ENCODE data around the gene PLCB1. TPM values are rescaled to one million over a fixed set of nuclear protein-coding genes. Genes with fewer than 3 reads are reported as not detected.
"Not testable (repeated sequence)": the region's sequence is repeated elsewhere in the genome, so short reads cannot be mapped to it uniquely, and the experiment has no call there.

PLCB1 gene
- total RNA-seq, 1 experiment from 2014 or later: 6.0 TPM

DNA sequence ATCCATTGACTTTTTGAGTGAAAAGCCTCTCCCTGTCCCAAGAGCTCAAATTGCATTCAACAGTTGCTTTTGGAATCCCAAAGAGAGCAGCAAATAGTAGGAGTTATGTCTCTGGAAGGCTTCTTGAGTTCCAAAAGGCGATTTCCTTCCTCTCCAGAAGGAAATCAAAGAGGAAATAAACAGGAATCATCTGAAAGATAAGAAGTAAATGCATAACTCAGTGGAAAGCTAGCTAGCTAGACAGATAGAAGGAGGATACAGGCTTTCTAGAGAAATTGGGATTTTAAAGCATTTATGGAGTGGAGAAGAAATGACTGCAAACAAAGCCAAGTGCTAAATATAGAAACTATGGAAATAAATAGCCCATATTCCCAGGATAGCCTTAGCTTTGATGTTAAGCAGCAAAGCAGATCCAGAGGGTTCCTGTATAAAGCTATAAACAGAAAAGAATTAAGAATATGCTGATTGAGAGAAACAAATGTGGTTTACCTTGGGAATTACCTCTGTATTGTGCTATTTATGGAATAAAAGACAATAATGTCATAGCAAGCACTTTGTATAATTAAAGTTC lies 214.7 kb downstream of the PLCB1 start:
- H3K4me3 Mint-ChIP-seq (ENCODE audit: low read depth, unreplicated experiment): no peak overlapping the region
- no peaks in the 10 kb centered on the region for H3K9me3 Mint-ChIP-seq (ENCODE audit: low read depth, unreplicated experiment)
- intact Hi-C loops (cut with micrococcal nuclease; ENCODE audit: unreplicated experiment): no loop called here
- CTCF ChIA-PET: no interaction called here
- no peak for DNase-seq
- no peak overlapping the region for H3K27ac Mint-ChIP-seq (ENCODE audit: unreplicated experiment)
- no peaks in the 10 kb centered on the region for H3K36me3 Mint-ChIP-seq (ENCODE audit: insufficient read depth, unreplicated experiment)
- BruUV-seq (replicated peaks): no TSS peak
- TF ChIP-seq, protein P1, sequence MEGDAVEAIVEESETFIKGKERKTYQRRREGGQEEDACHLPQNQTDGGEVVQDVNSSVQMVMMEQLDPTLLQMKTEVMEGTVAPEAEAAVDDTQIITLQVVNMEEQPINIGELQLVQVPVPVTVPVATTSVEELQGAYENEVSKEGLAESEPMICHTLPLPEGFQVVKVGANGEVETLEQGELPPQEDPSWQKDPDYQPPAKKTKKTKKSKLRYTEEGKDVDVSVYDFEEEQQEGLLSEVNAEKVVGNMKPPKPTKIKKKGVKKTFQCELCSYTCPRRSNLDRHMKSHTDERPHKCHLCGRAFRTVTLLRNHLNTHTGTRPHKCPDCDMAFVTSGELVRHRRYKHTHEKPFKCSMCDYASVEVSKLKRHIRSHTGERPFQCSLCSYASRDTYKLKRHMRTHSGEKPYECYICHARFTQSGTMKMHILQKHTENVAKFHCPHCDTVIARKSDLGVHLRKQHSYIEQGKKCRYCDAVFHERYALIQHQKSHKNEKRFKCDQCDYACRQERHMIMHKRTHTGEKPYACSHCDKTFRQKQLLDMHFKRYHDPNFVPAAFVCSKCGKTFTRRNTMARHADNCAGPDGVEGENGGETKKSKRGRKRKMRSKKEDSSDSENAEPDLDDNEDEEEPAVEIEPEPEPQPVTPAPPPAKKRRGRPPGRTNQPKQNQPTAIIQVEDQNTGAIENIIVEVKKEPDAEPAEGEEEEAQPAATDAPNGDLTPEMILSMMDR (IDR thresholded peaks at IDR 0.05; ENCODE audit: unreplicated experiment): no peak
- H3K4me1 Mint-ChIP-seq (ENCODE audit: low read depth, unreplicated experiment): no peaks in the 10 kb centered on the region
- no peaks in the 10 kb centered on the region for H3K27me3 Mint-ChIP-seq (ENCODE audit: unreplicated experiment)

DNA sequence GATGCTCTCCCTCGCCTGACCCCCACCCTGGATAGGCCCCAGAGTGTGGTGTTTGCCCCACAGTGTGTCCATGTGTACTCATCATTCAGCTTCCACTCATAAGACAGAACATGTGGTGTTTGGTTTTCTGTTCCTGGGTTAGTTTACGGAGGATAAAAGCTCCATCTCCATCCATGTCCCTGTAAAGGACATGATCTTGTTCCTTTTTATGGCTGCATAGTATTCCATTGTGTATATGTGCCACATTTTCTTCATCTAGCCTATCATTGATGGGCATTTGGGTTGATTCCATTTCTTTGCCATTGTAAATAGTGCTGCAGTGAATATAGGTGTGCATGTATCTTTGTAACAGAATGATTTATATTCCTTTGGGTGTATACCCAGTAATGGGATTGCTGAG lies 218.2 kb downstream of the PLCB1 start:
- H3K4me3 Mint-ChIP-seq (ENCODE audit: low read depth, unreplicated experiment); DNase-seq; H3K9me3 Mint-ChIP-seq (ENCODE audit: low read depth, unreplicated experiment); BruUV-seq (replicated peaks); H3K36me3 Mint-ChIP-seq (ENCODE audit: insufficient read depth, unreplicated experiment); H3K27me3 Mint-ChIP-seq (ENCODE audit: unreplicated experiment); H3K4me1 Mint-ChIP-seq (ENCODE audit: low read depth, unreplicated experiment); CTCF ChIA-PET; intact Hi-C loops (cut with micrococcal nuclease; ENCODE audit: unreplicated experiment); H3K27ac Mint-ChIP-seq (ENCODE audit: unreplicated experiment): not testable (repeated sequence)

DNA sequence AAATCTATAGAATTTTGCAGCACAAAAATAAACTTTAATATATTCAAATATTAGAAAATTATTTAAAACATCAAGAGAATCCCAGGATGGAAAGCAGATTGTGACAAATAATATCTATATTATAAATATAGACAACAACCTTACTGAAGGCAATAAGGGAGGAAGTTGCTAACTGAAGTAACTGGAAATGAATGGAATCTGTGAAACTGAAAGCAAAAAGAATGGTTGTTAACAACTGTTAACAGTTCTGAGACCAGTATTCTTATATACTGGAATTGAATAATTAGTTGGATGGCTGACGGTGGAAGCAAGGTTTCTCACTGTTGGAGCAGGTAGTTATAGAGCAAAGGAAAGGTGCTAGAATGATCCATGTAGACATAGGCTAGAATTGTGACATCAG lies 220.4 kb downstream of the PLCB1 start:
- no peaks in the 10 kb centered on the region for H3K27me3 Mint-ChIP-seq (ENCODE audit: unreplicated experiment)
- intact Hi-C loops (cut with micrococcal nuclease; ENCODE audit: unreplicated experiment): no loop called here
- no peak overlapping the region for H3K4me3 Mint-ChIP-seq (ENCODE audit: low read depth, unreplicated experiment)
- CTCF ChIA-PET: no interaction called here
- no peak for DNase-seq
- H3K9me3 Mint-ChIP-seq (ENCODE audit: low read depth, unreplicated experiment): no peaks in the 10 kb centered on the region
- TF ChIP-seq, protein P1 (IDR thresholded peaks at IDR 0.05; ENCODE audit: unreplicated experiment): no peak
- H3K36me3 Mint-ChIP-seq (ENCODE audit: insufficient read depth, unreplicated experiment): no peaks in the 10 kb centered on the region
- no peaks in the 10 kb centered on the region for H3K4me1 Mint-ChIP-seq (ENCODE audit: low read depth, unreplicated experiment)
- no TSS peak for BruUV-seq (replicated peaks)
- no peak overlapping the region for H3K27ac Mint-ChIP-seq (ENCODE audit: unreplicated experiment)

DNA sequence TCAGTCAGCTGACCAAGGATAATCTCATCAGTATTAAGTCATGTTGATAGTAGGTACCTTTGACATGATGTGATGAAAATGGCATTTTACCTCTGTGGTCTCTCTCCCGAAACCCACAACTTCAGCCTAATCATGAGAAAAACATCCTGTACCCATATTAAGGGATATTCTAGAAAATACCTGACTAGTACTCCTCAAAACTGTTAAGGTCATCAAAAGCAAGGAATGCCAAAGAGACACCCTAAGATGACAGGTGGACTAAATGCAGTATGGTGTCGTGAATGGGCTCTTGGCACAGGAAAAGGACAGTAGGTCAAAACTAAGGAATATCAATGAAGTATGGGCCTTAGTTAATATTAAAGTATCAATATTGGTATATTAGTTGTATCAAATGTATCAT lies 221.4 kb downstream of the PLCB1 start:
- Mint-ChIP-seq H3K36me3 (ENCODE audit: insufficient read depth, unreplicated experiment) (no peaks in the 10 kb centered on the region), H3K27me3 (ENCODE audit: unreplicated experiment) (no peaks in the 10 kb centered on the region), H3K9me3 (ENCODE audit: low read depth, unreplicated experiment) (no peaks in the 10 kb centered on the region), H3K4me3 (ENCODE audit: low read depth, unreplicated experiment) (no peak overlapping the region), H3K27ac (ENCODE audit: unreplicated experiment) (no peak overlapping the region), H3K4me1 (ENCODE audit: low read depth, unreplicated experiment) (no peaks in the 10 kb centered on the region)
- BruUV-seq (replicated peaks): no TSS peak
- CTCF ChIA-PET: no interaction called here
- TF ChIP-seq, protein P1 (IDR thresholded peaks at IDR 0.05; ENCODE audit: unreplicated experiment): no peak
- DNase-seq: no peak
- intact Hi-C loops (cut with micrococcal nuclease; ENCODE audit: unreplicated experiment): no loop called here

DNA sequence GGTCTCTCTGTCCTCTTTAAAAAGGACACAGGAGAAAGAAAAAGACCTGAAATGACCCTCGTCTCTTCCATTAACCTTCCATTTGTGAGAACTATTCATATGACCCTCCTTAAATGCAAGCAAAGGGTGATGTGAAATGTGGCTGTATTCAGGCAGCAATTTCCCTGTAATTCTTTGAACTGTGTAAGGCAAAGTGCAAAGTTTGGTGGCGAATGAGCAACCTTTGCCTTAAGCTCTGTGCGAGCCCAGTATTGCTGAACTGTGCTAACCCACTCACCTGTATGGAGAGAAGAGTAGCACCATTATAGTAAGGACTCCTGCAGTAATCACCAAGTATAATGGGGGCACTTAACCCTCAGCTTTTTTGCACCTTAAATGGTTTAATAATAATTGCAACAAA lies 223.4 kb downstream of the PLCB1 start:
- intact Hi-C loops (cut with micrococcal nuclease; ENCODE audit: unreplicated experiment): no loop called here
- CTCF ChIA-PET: no interaction called here
- Mint-ChIP-seq H3K4me3 (ENCODE audit: low read depth, unreplicated experiment) (no peak overlapping the region), H3K9me3 (ENCODE audit: low read depth, unreplicated experiment) (no peaks in the 10 kb centered on the region), H3K36me3 (ENCODE audit: insufficient read depth, unreplicated experiment) (no peaks in the 10 kb centered on the region), H3K4me1 (ENCODE audit: low read depth, unreplicated experiment) (no peaks in the 10 kb centered on the region), H3K27ac (ENCODE audit: unreplicated experiment) (no peak overlapping the region), H3K27me3 (ENCODE audit: unreplicated experiment) (no peaks in the 10 kb centered on the region)
- TF ChIP-seq, protein P1 (IDR thresholded peaks at IDR 0.05; ENCODE audit: unreplicated experiment): no peak
- BruUV-seq (replicated peaks): no TSS peak
- DNase-seq: no peak

Data from Calu3 (cell line).